ENCODE measurements around the gene JMJD7. TPM values are rescaled to one million over a fixed set of nuclear protein-coding genes. Genes with fewer than 3 reads are reported as not detected.

JMJD7 gene
- total RNA-seq, 6 donors from 2014 or later: 14.4 to 41.5 (median 31.2) TPM

DNA sequence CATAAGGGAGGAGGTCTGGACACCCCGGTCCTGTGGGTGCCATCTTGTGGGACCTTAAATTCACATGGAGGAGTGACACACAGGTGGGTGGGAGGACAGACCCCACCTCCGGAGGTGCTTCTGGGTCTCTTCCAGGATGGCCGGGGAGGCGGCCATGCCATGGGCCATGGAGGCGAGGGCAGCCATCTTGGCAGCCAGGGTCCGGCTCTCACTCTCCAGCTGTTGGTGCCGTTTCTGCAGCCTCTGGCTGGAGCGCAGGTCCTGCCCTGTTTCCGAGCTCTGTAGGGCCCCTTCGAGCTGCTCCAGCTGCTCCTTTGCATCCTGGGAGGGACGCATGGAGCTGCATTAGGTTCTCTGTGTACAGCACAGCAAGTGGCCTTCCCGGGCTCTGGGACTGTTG, 46.8 kb downstream of the JMJD7 start:
- Histone ChIP-seq H3K4me3 (no peak overlapping the region), H3K9me3 (no peaks in the 10 kb centered on the region), H3K27me3 (no peaks in the 10 kb centered on the region), H3K27ac (no peak overlapping the region), H3K4me1 (no peaks in the 10 kb centered on the region), H3K36me3 (no peaks in the 10 kb centered on the region)
- DNase-seq (peak in 1 of 2 donors; percentile 43), ATAC-seq (ENCODE audit: low FRiP score in 2 of 2) (no peak)
- TF ChIP-seq EP300 (IDR thresholded peaks at IDR 0.05) (no peak), POLR2A (IDR thresholded peaks at IDR 0.05) (no peak), POLR2AphosphoS5 (IDR thresholded peaks at IDR 0.05) (no peak)
- TF ChIP-seq, protein P1, sequence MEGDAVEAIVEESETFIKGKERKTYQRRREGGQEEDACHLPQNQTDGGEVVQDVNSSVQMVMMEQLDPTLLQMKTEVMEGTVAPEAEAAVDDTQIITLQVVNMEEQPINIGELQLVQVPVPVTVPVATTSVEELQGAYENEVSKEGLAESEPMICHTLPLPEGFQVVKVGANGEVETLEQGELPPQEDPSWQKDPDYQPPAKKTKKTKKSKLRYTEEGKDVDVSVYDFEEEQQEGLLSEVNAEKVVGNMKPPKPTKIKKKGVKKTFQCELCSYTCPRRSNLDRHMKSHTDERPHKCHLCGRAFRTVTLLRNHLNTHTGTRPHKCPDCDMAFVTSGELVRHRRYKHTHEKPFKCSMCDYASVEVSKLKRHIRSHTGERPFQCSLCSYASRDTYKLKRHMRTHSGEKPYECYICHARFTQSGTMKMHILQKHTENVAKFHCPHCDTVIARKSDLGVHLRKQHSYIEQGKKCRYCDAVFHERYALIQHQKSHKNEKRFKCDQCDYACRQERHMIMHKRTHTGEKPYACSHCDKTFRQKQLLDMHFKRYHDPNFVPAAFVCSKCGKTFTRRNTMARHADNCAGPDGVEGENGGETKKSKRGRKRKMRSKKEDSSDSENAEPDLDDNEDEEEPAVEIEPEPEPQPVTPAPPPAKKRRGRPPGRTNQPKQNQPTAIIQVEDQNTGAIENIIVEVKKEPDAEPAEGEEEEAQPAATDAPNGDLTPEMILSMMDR (IDR thresholded peaks at IDR 0.05): no peak
- 90 to 97% methylated on average over 7 to 12 of the region's 12 CpGs for WGBS, 2 donors

DNA sequence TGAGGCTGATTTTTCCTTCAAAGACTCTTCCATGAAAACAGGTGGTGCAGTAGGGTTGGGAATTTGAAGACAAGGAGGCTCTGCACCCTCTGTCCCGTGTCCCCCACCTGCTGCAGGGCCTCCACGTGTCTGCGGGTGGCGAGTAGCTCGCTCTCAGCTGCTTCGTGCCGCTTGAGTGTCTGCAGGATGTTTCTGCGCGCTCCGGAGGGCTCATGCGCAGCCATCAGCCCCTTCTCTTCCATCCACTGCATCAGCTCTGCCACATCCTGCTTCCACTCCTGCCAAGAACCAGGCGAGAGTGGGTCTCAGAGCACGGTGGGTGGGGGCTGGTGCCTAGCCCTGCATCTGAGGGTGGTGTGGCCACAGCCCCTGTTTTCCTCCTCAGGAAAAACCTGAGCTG, 48.1 kb downstream of the JMJD7 start:
- ATAC-seq (ENCODE audit: low FRiP score in 2 of 2): no peak
- no peaks in the 10 kb centered on the region for H3K27me3 ChIP-seq
- 50 to 87% methylated on average over 2 to 13 of the region's 13 CpGs for WGBS, 2 donors
- no peaks in the 10 kb centered on the region for H3K36me3 ChIP-seq
- H3K4me1 ChIP-seq: no peaks in the 10 kb centered on the region
- DNase-seq: peak in 1 of 2 donors; percentile 57
- TF ChIP-seq POLR2A (IDR thresholded peaks at IDR 0.05) (no peak), POLR2AphosphoS5 (IDR thresholded peaks at IDR 0.05) (no peak), EP300 (IDR thresholded peaks at IDR 0.05) (no peak)
- TF ChIP-seq, protein P1 (IDR thresholded peaks at IDR 0.05): no peak
- no peak overlapping the region for H3K27ac ChIP-seq
- no peak overlapping the region for H3K4me3 ChIP-seq
- H3K9me3 ChIP-seq: no peaks in the 10 kb centered on the region

DNA sequence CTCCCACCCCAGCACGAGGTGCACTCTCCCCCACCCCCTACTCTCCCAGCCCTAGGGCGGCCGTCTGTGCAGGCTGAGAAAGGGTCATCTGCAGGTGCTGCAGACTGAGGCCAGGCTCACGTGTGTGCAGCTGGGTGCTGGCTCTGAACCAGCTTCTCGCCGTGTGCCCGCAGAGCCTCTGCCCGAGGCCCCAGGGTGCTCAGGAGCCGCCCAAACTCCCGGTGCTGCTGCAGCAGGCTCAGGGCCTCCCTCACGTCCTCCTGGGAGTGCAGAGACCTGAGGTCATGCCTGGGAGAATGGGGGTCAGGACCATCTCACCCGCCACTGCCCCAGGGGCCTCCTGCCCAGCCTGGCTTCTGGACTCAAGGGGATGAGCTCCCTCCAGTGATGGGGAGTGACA, 48.8 kb downstream of the JMJD7 start:
- DNase-seq (peak in 1 of 2 donors; percentile 54), ATAC-seq (ENCODE audit: low FRiP score in 2 of 2) (no peak)
- Histone ChIP-seq H3K27me3 (peaks cover 0 to 3% (median 0%) of the 10 kb centered on the region in 4 donors), H3K36me3 (no peaks in the 10 kb centered on the region), H3K9me3 (no peaks in the 10 kb centered on the region), H3K4me3 (no peak overlapping the region), H3K27ac (no peak overlapping the region), H3K4me1 (peaks cover 1 to 3% (median 2%) of the 10 kb centered on the region in 4 donors)
- 81 to 84% methylated on average over 7 of the region's 12 CpGs for WGBS, 2 donors
- no peak for TF ChIP-seq POLR2A (IDR thresholded peaks at IDR 0.05)
- TF ChIP-seq EP300 (IDR thresholded peaks at IDR 0.05): no peak
- TF ChIP-seq, protein P1 (IDR thresholded peaks at IDR 0.05): no peak
- TF ChIP-seq POLR2AphosphoS5 (IDR thresholded peaks at IDR 0.05): no peak

DNA sequence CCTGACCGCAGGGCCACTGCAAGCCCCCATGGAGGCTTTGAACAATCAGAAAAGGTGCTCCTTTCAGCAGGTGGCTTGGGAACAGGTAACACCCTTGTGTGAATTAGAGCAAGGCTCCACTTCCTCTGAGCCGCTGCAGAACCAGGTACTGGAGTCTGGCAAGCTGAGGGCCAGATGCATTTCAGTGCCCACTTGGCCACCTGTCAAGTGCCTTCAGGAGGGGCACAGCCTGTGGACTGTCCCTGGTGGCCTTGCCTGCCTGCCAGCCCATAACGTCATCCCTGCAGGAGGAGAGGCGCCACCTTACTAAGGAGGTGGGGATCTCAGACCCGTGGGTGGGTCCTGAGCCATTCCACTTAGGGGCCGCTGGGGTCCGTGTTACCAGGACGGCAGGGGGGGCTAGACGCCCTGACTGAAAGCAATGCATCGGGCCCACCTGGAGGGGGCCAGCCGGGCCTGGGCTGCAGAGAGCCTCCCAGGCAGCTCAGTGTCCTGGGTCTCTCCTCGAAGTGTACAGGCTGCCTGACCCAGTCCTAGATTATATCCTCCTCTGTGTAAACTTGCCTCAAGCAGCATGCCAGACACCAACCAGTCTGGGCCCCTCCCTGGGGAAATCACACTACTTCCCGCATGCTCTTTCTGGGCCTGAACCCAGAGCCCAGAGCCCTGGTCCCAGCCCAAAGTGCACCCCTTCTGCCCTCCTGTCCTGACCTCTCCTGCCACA, 49.9 kb downstream of the JMJD7 start:
- WGBS, 2 donors: 85 to 98% methylated on average over 5 to 11 of the region's 13 CpGs
- H3K27me3 ChIP-seq: peaks cover 0 to 10% (median 6%) of the 10 kb centered on the region in 4 donors
- no peak for ATAC-seq (ENCODE audit: low FRiP score in 2 of 2)
- TF ChIP-seq POLR2AphosphoS5 (IDR thresholded peaks at IDR 0.05) (no peak), POLR2A (IDR thresholded peaks at IDR 0.05) (no peak), EP300 (IDR thresholded peaks at IDR 0.05) (no peak)
- TF ChIP-seq, protein P1 (IDR thresholded peaks at IDR 0.05): no peak
- H3K4me3 ChIP-seq: no peak overlapping the region
- H3K9me3 ChIP-seq: no peaks in the 10 kb centered on the region
- no peaks in the 10 kb centered on the region for H3K36me3 ChIP-seq
- no peak overlapping the region for H3K27ac ChIP-seq
- H3K4me1 ChIP-seq: peaks cover 11 to 14% (median 13%) of the 10 kb centered on the region in 4 donors
- DNase-seq: peak in 1 of 2 donors; percentile 71

DNA sequence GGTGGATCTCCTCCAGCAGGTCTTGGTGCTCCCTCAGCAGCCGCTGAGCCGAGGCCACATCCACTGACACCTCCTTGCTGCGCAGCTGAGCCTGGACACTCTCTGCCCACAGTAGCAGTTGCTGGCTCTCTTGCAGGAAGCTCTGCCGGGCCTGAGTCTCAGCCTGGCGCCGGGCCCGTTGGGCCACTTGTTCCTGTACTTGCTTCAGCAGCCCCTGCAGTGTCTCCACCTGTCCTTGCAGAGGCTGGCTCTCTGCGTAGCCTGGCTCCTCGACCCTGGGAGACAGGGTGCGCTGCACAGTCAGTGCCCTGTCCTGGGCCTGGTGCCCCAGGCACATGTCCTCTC, 50.4 kb downstream of the JMJD7 start:
- Histone ChIP-seq H3K4me3 (no peak overlapping the region), H3K36me3 (no peaks in the 10 kb centered on the region), H3K4me1 (peaks cover 11 to 19% (median 13%) of the 10 kb centered on the region in 4 donors), H3K9me3 (no peaks in the 10 kb centered on the region), H3K27ac (no peak overlapping the region), H3K27me3 (peaks cover 0 to 10% (median 6%) of the 10 kb centered on the region in 4 donors)
- peak in 1 of 2 donors; percentile 86 for DNase-seq
- ATAC-seq (ENCODE audit: low FRiP score in 2 of 2): no peak
- 70 to 80% methylated on average over 1 to 5 of the region's 10 CpGs for WGBS, 2 donors
- TF ChIP-seq POLR2AphosphoS5 (IDR thresholded peaks at IDR 0.05) (no peak), EP300 (IDR thresholded peaks at IDR 0.05) (no peak), POLR2A (IDR thresholded peaks at IDR 0.05) (no peak)
- TF ChIP-seq, protein P1 (IDR thresholded peaks at IDR 0.05): no peak
